ENCODE data around the gene ZNF524.

Gene ZNF524

DNA sequence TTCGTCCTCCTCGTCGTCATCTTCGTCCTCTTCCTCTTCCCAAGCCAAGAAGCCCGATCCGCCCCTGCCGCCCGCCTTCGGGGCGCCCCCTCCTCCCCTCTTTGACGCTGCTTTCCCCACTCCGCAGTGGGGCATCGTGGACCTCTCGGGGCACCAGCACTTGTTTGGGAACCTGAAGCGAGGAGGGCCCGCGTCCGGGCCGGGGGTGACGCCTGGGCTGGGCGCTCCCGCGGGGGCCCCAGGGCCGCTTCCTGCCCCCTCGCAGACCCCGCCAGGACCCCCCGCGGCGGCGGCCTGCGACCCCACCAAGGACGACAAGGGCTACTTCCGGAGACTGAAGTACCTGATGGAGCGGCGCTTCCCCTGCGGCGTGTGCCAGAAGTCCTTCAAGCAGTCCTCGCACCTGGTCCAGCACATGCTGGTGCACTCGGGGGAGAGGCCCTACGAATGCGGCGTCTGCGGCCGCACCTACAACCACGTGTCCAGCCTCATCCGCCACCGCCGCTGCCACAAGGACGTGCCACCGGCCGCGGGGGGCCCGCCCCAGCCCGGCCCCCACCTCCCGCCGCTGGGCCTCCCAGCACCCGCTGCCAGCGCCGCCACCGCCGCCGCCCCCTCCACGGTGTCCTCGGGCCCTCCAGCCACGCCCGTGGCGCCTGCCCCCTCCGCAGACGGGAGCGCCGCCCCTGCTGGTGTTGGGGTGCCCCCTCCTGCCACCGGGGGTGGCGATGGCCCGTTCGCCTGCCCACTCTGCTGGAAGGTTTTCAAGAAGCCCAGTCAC is 14.0 kb downstream of the ZNF524 start:
- no peak overlapping the region for H3K27ac ChIP-seq (ENCODE audit: low read length)

DNA sequence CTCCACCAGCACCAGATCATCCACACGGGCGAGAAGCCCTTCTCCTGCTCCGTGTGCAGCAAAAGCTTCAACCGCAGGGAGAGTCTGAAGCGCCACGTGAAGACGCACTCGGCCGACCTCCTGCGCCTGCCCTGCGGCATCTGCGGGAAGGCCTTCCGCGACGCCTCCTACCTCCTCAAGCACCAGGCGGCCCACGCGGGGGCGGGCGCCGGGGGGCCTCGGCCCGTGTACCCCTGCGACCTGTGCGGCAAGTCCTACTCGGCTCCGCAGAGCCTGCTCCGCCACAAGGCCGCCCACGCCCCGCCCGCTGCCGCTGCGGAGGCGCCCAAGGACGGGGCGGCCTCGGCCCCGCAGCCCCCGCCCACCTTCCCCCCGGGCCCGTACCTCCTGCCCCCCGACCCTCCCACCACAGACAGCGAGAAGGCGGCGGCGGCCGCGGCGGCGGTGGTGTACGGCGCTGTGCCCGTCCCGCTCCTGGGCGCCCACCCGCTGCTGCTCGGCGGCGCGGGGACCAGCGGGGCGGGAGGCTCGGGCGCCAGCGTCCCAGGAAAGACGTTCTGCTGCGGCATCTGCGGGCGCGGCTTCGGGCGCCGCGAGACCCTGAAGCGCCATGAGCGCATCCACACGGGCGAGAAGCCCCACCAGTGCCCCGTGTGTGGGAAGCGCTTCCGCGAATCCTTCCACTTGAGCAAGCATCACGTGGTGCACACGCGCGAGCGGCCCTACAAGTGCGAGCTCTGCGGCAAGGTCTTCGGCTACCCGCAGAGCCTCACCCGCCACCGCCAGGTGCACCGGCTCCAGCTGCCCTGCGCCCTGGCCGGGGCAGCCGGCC is 14.8 kb downstream of the ZNF524 start:
- no peaks in the 10 kb centered on the region for H3K4me1 ChIP-seq (ENCODE audit: insufficient read depth, low read length)
- H3K79me2 ChIP-seq (ENCODE audit: insufficient read depth, low read length) = peaks cover 34% of the 10 kb centered on the region
- H3K27ac ChIP-seq (ENCODE audit: low read length) = no peak overlapping the region
- H3K4me3 ChIP-seq (ENCODE audit: low read depth in 1 of 2, low read length in 2 of 2) = no peak overlapping the region
- no peak for ATAC-seq (ENCODE audit: insufficient read depth, low read depth)
- DNase-seq = no peak
- H2AFZ ChIP-seq (ENCODE audit: low read depth, low read length) = no peak overlapping the region
- H3K27me3 ChIP-seq (ENCODE audit: insufficient read depth, low read length, poor library complexity) = no peaks in the 10 kb centered on the region
- peaks cover 32% of the 10 kb centered on the region for H4K20me1 ChIP-seq (ENCODE audit: insufficient read depth, low read length)
- no peaks in the 10 kb centered on the region for H3K9me3 ChIP-seq (ENCODE audit: insufficient read depth, low read length, severe bottlenecking)
- peaks cover 46% of the 10 kb centered on the region for H3K36me3 ChIP-seq (ENCODE audit: insufficient read depth, low read length)
- H3K9ac ChIP-seq (ENCODE audit: low read depth, low read length) = no peak overlapping the region
- no peak overlapping the region for H3K4me2 ChIP-seq (ENCODE audit: insufficient read depth, low read length)
- TF ChIP-seq, protein P1, sequence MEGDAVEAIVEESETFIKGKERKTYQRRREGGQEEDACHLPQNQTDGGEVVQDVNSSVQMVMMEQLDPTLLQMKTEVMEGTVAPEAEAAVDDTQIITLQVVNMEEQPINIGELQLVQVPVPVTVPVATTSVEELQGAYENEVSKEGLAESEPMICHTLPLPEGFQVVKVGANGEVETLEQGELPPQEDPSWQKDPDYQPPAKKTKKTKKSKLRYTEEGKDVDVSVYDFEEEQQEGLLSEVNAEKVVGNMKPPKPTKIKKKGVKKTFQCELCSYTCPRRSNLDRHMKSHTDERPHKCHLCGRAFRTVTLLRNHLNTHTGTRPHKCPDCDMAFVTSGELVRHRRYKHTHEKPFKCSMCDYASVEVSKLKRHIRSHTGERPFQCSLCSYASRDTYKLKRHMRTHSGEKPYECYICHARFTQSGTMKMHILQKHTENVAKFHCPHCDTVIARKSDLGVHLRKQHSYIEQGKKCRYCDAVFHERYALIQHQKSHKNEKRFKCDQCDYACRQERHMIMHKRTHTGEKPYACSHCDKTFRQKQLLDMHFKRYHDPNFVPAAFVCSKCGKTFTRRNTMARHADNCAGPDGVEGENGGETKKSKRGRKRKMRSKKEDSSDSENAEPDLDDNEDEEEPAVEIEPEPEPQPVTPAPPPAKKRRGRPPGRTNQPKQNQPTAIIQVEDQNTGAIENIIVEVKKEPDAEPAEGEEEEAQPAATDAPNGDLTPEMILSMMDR (IDR thresholded peaks at IDR 0.05; ENCODE audit: borderline replicate concordance, extremely low read depth, low read length, poor library complexity, severe bottlenecking) = no peak
- TF ChIP-seq EZH2 (IDR thresholded peaks at IDR 0.05; ENCODE audit: borderline replicate concordance, low read depth, low read length, severe bottlenecking) = no peak

More for the DNA sequence above, 14.0 kb downstream of the ZNF524 start:
- no peak for ATAC-seq (ENCODE audit: insufficient read depth, low read depth)
- DNase-seq = no peak
- Histone ChIP-seq H3K27me3 (ENCODE audit: insufficient read depth, low read length, poor library complexity) (no peaks in the 10 kb centered on the region), H3K4me3 (ENCODE audit: low read depth in 1 of 2, low read length in 2 of 2) (no peak overlapping the region), H3K4me2 (ENCODE audit: insufficient read depth, low read length) (no peak overlapping the region), H3K4me1 (ENCODE audit: insufficient read depth, low read length) (no peaks in the 10 kb centered on the region), H3K36me3 (ENCODE audit: insufficient read depth, low read length) (peaks cover 54% of the 10 kb centered on the region), H2AFZ (ENCODE audit: low read depth, low read length) (no peak overlapping the region), H4K20me1 (ENCODE audit: insufficient read depth, low read length) (peaks cover 38% of the 10 kb centered on the region), H3K79me2 (ENCODE audit: insufficient read depth, low read length) (peaks cover 42% of the 10 kb centered on the region), H3K9me3 (ENCODE audit: insufficient read depth, low read length, severe bottlenecking) (no peaks in the 10 kb centered on the region), H3K9ac (ENCODE audit: low read depth, low read length) (no peak overlapping the region)
- TF ChIP-seq, protein P1 (IDR thresholded peaks at IDR 0.05; ENCODE audit: borderline replicate concordance, extremely low read depth, low read length, poor library complexity, severe bottlenecking) = no peak
- TF ChIP-seq EZH2 (IDR thresholded peaks at IDR 0.05; ENCODE audit: borderline replicate concordance, low read depth, low read length, severe bottlenecking) = no peak

DNA sequence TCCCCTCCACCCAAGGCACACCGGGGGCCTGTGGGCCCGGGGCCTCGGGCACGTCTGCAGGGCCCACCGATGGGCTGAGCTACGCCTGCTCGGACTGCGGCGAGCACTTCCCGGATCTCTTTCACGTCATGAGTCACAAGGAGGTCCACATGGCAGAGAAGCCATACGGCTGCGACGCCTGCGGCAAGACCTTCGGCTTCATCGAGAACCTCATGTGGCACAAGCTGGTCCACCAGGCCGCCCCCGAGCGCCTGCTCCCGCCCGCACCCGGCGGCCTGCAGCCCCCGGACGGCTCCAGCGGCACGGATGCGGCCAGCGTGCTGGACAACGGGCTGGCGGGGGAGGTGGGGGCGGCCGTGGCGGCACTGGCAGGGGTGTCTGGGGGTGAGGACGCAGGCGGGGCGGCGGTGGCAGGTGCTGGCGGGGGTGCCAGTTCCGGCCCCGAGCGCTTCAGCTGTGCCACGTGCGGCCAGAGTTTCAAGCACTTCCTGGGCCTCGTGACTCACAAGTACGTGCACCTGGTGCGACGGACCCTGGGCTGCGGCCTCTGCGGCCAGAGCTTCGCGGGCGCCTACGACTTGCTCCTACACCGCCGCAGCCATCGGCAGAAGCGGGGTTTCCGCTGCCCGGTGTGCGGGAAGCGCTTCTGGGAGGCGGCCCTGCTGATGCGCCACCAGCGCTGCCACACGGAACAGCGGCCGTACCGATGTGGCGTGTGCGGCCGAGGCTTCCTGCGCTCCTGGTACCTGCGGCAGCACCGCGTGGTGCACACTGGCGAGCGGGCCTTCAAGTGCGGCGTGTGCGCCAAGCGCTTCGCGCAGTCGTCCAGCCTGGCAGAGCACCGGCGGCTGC is 15.7 kb downstream of the ZNF524 start:
- Histone ChIP-seq H3K4me2 (ENCODE audit: insufficient read depth, low read length) (no peak overlapping the region), H3K27ac (ENCODE audit: low read length) (no peak overlapping the region), H3K9ac (ENCODE audit: low read depth, low read length) (no peak overlapping the region), H4K20me1 (ENCODE audit: insufficient read depth, low read length) (peaks cover 28% of the 10 kb centered on the region), H2AFZ (ENCODE audit: low read depth, low read length) (no peak overlapping the region), H3K27me3 (ENCODE audit: insufficient read depth, low read length, poor library complexity) (no peaks in the 10 kb centered on the region), H3K79me2 (ENCODE audit: insufficient read depth, low read length) (peaks cover 27% of the 10 kb centered on the region), H3K4me3 (ENCODE audit: low read depth in 1 of 2, low read length in 2 of 2) (no peak overlapping the region), H3K4me1 (ENCODE audit: insufficient read depth, low read length) (peaks cover 6% of the 10 kb centered on the region), H3K9me3 (ENCODE audit: insufficient read depth, low read length, severe bottlenecking) (no peaks in the 10 kb centered on the region), H3K36me3 (ENCODE audit: insufficient read depth, low read length) (peaks cover 48% of the 10 kb centered on the region)
- ATAC-seq (ENCODE audit: insufficient read depth, low read depth) = no peak
- DNase-seq = no peak
- TF ChIP-seq, protein P1 (IDR thresholded peaks at IDR 0.05; ENCODE audit: borderline replicate concordance, extremely low read depth, low read length, poor library complexity, severe bottlenecking) = no peak
- no peak for TF ChIP-seq EZH2 (IDR thresholded peaks at IDR 0.05; ENCODE audit: borderline replicate concordance, low read depth, low read length, severe bottlenecking)

All from DND-41 (cell line).